ENCODE results near the gene MS4A6A. TPM values are rescaled to one million over a fixed set of nuclear protein-coding genes. Genes with fewer than 3 reads are reported as not detected.
A peak's percentile ranks its signal among the peaks of the same experiment; 100 is the strongest.

The MS4A6A gene
- polyA plus RNA-seq, 3 donors, result 978 to 3,009 (median 2,353) TPM

DNA sequence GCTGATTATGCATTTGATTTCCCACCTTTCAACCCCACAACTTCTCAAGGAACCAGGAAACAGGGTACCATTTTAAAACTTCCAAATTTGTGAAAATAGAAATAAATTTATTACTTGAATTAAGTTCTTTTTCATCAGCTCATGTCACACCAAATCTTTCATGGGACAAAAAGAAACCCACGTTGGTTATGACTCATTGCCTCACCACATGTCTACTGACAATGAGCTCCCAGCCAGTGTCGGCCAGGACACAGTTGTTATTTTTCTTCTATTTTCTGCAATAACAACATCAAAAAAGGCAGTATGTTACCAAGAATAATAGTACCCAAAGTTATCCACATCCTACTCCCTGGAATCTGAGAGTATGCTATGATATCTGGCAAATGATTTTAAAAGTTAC is 17.3 kb downstream of the MS4A6A start:
- Histone ChIP-seq H3K9me3 (replicated peaks in 1 of 2; ENCODE audit: control insufficient read depth in 1 of 2, insufficient read depth in 1 of 2, low read length in 2 of 2) (no peaks in the 10 kb centered on the region), H3K4me1 (ENCODE audit: control insufficient read depth in 1 of 2, insufficient read depth in 2 of 2, low read length in 2 of 2) (peaks cover 10 to 20% of the 10 kb centered on the region in 2 donors), H3K4me2 (replicated peaks; ENCODE audit: extremely low read depth, low read length, poor library complexity, severe bottlenecking) (no peak overlapping the region), H3K4me3 (replicated peaks in 1 of 3; ENCODE audit: low read depth in 2 of 3, low read length in 3 of 3) (no peak overlapping the region), H2AFZ (ENCODE audit: insufficient read depth, low read depth, low read length, poor library complexity, severe bottlenecking) (no peak overlapping the region), H3K79me2 (ENCODE audit: insufficient read depth, low read length) (no peaks in the 10 kb centered on the region), H3K36me3 (replicated peaks in 1 of 2; ENCODE audit: control insufficient read depth in 1 of 2, insufficient read depth in 2 of 2, low read length in 2 of 2) (peaks cover 27 to 60% of the 10 kb centered on the region in 2 donors), H3K27ac (ENCODE audit: low read depth in 1 of 2, low read length in 2 of 2) (no peak overlapping the region), H3K27me3 (ENCODE audit: control insufficient read depth in 2 of 2, insufficient read depth in 2 of 2, low read length in 2 of 2) (no peaks in the 10 kb centered on the region), H4K20me1 (ENCODE audit: insufficient read depth, low read length) (peaks cover 29% of the 10 kb centered on the region), H3K9ac (ENCODE audit: insufficient read depth, low read length, poor library complexity, severe bottlenecking) (no peak overlapping the region)
- Mint-ChIP-seq H3K9me3 (peaks cover 0 to 4% (median 2%) of the 10 kb centered on the region in 7 donors), H3K27ac (no peak overlapping the region), H3K27me3 (ENCODE audit: low read depth in 3 of 3) (peaks cover 0 to 3% (median 0%) of the 10 kb centered on the region in 3 donors), H3K4me3 (no peak overlapping the region), H3K36me3 (peaks cover 57 to 67% of the 10 kb centered on the region in 2 donors), H3K4me1 (peaks cover 24% of the 10 kb centered on the region)
- intact Hi-C loops (cut with micrococcal nuclease), result loop anchor here in 1 of 2 donors (5.0 kb wide), 1 partner anchor 37 kb away; no protein-coding TSS in a partner anchor
- no peak for DNase-seq
- TF ChIP-seq, protein P1, sequence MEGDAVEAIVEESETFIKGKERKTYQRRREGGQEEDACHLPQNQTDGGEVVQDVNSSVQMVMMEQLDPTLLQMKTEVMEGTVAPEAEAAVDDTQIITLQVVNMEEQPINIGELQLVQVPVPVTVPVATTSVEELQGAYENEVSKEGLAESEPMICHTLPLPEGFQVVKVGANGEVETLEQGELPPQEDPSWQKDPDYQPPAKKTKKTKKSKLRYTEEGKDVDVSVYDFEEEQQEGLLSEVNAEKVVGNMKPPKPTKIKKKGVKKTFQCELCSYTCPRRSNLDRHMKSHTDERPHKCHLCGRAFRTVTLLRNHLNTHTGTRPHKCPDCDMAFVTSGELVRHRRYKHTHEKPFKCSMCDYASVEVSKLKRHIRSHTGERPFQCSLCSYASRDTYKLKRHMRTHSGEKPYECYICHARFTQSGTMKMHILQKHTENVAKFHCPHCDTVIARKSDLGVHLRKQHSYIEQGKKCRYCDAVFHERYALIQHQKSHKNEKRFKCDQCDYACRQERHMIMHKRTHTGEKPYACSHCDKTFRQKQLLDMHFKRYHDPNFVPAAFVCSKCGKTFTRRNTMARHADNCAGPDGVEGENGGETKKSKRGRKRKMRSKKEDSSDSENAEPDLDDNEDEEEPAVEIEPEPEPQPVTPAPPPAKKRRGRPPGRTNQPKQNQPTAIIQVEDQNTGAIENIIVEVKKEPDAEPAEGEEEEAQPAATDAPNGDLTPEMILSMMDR (IDR thresholded peaks at IDR 0.05), result no peak
- 43% methylated on average over 1 of the region's 2 CpGs for WGBS (ENCODE audit: insufficient coverage)

DNA sequence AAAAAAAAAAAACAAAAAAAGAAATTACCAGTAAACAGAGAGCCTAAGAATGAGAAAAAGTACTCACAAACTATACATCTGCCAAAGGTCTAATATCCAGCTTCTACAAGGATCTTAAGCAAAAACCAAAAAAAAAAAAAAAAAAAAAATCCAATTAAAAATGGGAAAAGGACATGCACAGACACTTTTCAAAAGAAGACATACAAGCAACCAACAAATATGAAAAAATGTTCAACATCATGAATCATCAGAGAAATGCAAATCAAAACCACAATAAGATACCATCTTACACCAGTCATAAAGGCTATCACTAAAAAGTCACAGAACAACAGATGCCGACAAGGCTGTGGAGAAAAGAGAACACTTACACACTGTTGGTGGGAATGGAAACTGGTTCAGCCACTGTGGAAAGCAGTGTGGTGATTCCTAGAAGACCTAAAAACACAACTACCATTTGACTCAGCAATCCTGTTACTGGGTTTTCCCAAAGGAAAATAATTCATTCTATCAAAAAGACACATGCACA is 18.3 kb downstream of the MS4A6A start:
- DNase-seq, result no peak
- intact Hi-C loops (cut with micrococcal nuclease), result loop anchor here in 1 of 2 donors (5.0 kb wide), 1 partner anchor 38 kb away; no protein-coding TSS in a partner anchor
- H3K27ac ChIP-seq (ENCODE audit: low read depth in 1 of 2, low read length in 2 of 2), result no peak overlapping the region

More for the DNA sequence above, 18.3 kb downstream of the MS4A6A start:
- Histone ChIP-seq H3K4me2 (replicated peaks; ENCODE audit: extremely low read depth, low read length, poor library complexity, severe bottlenecking) (no peak overlapping the region), H3K4me1 (ENCODE audit: control insufficient read depth in 1 of 2, insufficient read depth in 2 of 2, low read length in 2 of 2) (peaks cover under 1 to 11% of the 10 kb centered on the region in 2 donors), H2AFZ (ENCODE audit: insufficient read depth, low read depth, low read length, poor library complexity, severe bottlenecking) (no peak overlapping the region), H3K9me3 (replicated peaks in 1 of 2; ENCODE audit: control insufficient read depth in 1 of 2, insufficient read depth in 1 of 2, low read length in 2 of 2) (no peaks in the 10 kb centered on the region), H3K36me3 (replicated peaks in 1 of 2; ENCODE audit: control insufficient read depth in 1 of 2, insufficient read depth in 2 of 2, low read length in 2 of 2) (peaks cover 22 to 63% of the 10 kb centered on the region in 2 donors), H3K27me3 (ENCODE audit: control insufficient read depth in 2 of 2, insufficient read depth in 2 of 2, low read length in 2 of 2) (no peaks in the 10 kb centered on the region), H3K79me2 (ENCODE audit: insufficient read depth, low read length) (no peaks in the 10 kb centered on the region), H3K9ac (ENCODE audit: insufficient read depth, low read length, poor library complexity, severe bottlenecking) (no peak overlapping the region), H4K20me1 (ENCODE audit: insufficient read depth, low read length) (peaks cover 20% of the 10 kb centered on the region), H3K4me3 (replicated peaks in 1 of 3; ENCODE audit: low read depth in 2 of 3, low read length in 3 of 3) (no peak overlapping the region)
- Mint-ChIP-seq H3K4me1 (peaks cover 15% of the 10 kb centered on the region), H3K27me3 (ENCODE audit: low read depth in 3 of 3) (peaks cover 0 to 1% (median 0%) of the 10 kb centered on the region in 3 donors), H3K36me3 (peaks cover 60 to 67% of the 10 kb centered on the region in 2 donors), H3K27ac (peak overlapping the region in 1 of 7 donors; percentile 34), H3K9me3 (peaks cover 0 to 3% (median 2%) of the 10 kb centered on the region in 7 donors), H3K4me3 (no peak overlapping the region)
- TF ChIP-seq, protein P1 (IDR thresholded peaks at IDR 0.05), result no peak
- no CpG with 5 or more reads among the region's 1 CpG for WGBS (ENCODE audit: insufficient coverage)

Data from CD14-positive monocyte (primary cell).